Panc1 (cell line): ENCODE measurements around the gene NUTM1.
"Not testable (repeated sequence)": the region's sequence is repeated elsewhere in the genome, so short reads cannot be mapped to it uniquely, and the experiment has no call there.

Experiments
- POLR2AphosphoS5 ChIP-seq: IDR thresholded peaks from 2 replicates; pipeline ENCODE4 v1.6.1; 2012; ENCODE audit warnings: mild to moderate bottlenecking, low read depth, low read length, moderate library complexity
- REST ChIP-seq, 2 experiments: IDR thresholded peaks; 2 replicates each; pipeline ENCODE4 v1.6.1; 2011 to 2012; ENCODE audit warnings: low read depth in 2 of 2, control low read depth in 1 of 2, low read length in 1 of 2, mild to moderate bottlenecking in 1 of 2, moderate library complexity in 1 of 2; ENCODE audit not compliant: insufficient read depth in 1 of 2
- SIN3A ChIP-seq: IDR thresholded peaks from 2 replicates; pipeline ENCODE4 v1.6.1; 2012; ENCODE audit warnings: low read depth, mild to moderate bottlenecking, low read length, moderate library complexity, borderline replicate concordance; ENCODE audit not compliant: insufficient read depth
- TCF7L2 ChIP-seq: IDR thresholded peaks from 2 replicates; pipeline ENCODE4 v1.6.1; 2011; ENCODE audit warnings: mild to moderate bottlenecking, low read depth, low read length, inconsistent platforms
- TF ChIP-seq, protein P1 (sequence below): fragments of 450-650 bp; IDR thresholded peaks from 2 replicates; pipeline ENCODE4 v1.5.1; 2017; ENCODE audit warnings: mild to moderate bottlenecking

DNA sequence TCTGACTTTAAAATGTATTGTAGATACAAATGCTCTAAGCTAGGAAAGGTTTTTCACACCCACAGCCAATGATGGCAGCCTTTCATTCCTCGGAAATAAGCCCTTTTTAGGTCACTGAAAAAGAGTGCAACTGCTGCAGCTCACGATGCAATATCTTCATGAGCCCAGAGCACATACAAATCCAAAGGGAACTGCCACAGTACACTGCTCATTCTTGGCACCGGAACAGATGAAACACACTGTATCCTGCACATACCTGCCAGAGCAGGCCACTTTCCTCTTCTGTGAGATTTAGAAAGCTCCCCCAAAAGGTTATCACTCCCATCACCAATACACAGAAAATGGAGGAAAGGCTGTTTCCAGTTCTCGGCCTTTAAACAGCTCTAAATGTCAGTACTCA lies 37.4 kb downstream of the NUTM1 start:
- TF ChIP-seq, protein P1, sequence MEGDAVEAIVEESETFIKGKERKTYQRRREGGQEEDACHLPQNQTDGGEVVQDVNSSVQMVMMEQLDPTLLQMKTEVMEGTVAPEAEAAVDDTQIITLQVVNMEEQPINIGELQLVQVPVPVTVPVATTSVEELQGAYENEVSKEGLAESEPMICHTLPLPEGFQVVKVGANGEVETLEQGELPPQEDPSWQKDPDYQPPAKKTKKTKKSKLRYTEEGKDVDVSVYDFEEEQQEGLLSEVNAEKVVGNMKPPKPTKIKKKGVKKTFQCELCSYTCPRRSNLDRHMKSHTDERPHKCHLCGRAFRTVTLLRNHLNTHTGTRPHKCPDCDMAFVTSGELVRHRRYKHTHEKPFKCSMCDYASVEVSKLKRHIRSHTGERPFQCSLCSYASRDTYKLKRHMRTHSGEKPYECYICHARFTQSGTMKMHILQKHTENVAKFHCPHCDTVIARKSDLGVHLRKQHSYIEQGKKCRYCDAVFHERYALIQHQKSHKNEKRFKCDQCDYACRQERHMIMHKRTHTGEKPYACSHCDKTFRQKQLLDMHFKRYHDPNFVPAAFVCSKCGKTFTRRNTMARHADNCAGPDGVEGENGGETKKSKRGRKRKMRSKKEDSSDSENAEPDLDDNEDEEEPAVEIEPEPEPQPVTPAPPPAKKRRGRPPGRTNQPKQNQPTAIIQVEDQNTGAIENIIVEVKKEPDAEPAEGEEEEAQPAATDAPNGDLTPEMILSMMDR, result not testable (repeated sequence)
- TF ChIP-seq SIN3A; REST (IDR thresholded peaks at IDR 0.05; ENCODE audit: insufficient read depth in 1 of 2, low read depth in 2 of 2, low read length in 1 of 2); TCF7L2; POLR2AphosphoS5: not testable (repeated sequence)
